HUDEP-2 (cell line): ENCODE results near the gene GPR152.
"Not testable (repeated sequence)": the region's sequence is repeated elsewhere in the genome, so short reads cannot be mapped to it uniquely, and the experiment has no call there.

Experiments used
- DNase-seq, 76 experiments: peaks; one replicate each; lab custom pipeline; 2025; ENCODE audit not compliant: unreplicated experiment in 76 of 76; lab: John Stamatoyannopoulos, UW

Gene GPR152

GRCh38 chr11:67489885-67490726, 37.6 kb upstream of the GPR152 start:
- no peak for DNase-seq

DNA sequence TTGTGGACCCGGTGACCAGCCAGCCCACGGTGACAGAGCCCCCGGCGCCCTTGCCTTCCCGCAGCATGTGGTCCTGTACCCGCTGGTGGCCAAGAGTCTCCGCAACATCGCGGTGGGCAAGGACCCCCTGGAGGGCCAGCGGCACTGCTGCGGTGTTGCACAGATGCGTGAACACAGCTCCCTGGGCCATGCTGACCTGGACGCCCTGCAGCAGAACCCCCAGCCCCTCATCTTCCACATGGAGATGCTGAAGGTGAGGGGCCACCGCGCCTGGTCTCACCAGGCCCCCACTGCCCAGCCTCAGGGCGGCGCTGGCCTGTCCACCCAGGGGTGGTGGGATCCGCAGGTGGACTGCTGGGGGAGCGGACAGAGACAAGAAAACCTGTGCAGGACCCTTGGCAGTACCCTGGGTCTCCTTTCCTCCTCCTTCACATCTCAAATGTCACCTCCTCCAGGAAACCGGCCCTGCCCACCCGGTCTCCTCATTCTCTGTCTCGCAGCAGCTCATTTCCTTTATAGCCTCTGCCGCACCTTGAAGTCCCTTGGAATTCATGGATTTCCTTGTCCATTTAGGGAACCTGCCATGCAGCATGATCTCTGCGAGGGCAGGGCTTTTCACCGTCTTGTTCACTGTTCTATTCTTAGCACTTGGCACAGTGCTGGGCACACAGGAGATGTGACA, 36.8 kb upstream of the GPR152 start:
- no peak for DNase-seq

DNA sequence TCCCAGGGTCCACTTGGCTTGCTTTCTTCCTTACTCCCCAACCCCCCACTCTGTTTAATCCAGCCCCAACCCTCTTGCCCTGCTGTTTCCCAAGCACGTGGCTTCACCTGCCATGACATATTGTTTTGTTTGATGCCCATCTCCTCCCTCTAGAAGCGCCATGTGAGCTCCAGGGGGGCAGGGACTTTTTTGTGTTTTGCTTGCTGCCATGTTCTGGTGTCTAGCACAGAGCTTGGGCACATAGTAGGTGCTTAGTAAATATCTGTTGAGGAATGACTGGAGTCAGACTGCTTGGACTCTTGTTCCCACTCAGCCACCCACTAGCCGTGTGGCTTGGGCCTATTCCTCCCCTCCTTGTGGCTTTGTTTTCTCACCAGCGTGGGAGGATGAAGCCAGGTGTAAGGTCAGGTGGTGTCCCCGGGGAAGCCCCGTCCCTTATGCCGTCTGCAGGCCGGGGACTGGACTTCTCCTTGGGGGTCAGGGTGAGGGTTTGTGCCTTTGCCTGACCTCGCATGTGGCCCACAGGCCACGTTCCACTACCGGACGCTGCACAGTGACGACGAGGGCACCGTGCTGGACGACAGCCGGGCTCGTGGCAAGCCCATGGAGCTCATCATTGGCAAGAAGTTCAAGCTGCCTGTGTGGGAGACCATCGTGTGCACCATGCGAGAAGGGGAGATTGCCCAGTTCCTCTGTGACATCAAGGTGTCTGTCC, 34.1 kb upstream of the GPR152 start:
- no peak for DNase-seq

GRCh38 chr11:67485873-67486361, 33.4 kb upstream of the GPR152 start:
- DNase-seq, result peak in 1 of 76 experiments; percentile 5

DNA sequence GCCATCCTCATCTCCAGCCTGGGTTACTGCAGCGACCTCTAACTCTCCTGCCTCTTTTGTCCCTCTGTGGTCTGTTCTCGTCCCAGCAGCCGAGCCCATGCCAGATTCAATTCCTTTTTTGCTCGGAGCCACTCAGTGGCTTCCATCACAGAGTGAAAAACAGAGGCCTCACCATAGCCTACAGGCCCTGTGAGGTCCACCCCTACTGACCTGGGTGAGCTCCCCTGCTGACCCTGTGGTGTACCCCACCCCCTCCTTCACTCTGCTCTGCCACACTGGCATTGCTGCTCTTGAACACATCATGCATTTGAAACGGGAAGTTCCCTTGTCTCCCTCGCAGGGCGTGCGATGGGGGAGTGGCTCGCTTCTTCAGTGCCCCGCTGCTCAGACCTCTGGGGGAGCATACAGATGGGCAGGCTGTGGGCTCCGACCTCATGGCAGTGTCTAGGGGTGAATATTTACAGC, 32.4 kb upstream of the GPR152 start:
- peak in 36 of 76 experiments; percentile 5 to 48 (median 24) for DNase-seq

DNA sequence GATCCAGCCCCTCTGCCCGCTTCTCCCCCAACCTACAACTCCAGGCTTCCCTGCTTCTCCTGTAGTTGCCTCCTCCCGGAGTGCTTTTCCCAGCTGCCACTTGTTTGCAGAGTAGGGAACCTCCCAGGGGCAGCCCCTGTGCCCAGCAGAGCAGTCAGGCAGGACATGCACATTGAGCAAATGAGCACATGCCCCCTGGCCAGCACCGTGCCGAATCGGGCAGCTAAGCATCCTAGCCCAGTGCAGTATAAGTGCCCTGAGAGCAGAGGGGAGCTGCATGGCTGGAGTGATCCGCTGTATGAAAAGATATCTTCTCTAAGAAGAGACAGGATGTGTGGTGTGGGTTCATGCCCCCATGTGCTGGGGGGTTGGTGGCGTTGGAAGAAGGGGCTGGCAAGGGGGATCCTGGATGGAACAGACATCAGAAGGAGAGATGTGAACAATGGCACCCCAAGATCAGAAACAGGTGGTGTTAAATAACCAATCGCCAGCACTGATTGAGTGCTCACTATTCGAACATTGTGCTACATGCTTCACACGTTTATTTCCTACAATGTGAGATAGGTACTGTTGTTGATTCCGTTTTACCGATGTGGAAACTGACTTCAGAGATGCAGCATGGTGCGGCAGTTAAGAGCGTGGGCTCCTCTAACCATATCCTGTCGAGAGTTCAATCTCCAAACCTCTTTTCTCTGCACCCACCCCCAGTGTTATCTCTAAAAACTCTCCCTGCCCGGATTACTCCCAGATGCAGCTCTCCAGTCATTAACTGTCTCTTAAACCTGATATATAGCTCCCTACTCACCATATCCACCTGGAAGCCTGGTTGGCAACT, 31.5 kb upstream of the GPR152 start:
- DNase-seq, result peak in 2 of 76 experiments; percentile 9 to 13

DNA sequence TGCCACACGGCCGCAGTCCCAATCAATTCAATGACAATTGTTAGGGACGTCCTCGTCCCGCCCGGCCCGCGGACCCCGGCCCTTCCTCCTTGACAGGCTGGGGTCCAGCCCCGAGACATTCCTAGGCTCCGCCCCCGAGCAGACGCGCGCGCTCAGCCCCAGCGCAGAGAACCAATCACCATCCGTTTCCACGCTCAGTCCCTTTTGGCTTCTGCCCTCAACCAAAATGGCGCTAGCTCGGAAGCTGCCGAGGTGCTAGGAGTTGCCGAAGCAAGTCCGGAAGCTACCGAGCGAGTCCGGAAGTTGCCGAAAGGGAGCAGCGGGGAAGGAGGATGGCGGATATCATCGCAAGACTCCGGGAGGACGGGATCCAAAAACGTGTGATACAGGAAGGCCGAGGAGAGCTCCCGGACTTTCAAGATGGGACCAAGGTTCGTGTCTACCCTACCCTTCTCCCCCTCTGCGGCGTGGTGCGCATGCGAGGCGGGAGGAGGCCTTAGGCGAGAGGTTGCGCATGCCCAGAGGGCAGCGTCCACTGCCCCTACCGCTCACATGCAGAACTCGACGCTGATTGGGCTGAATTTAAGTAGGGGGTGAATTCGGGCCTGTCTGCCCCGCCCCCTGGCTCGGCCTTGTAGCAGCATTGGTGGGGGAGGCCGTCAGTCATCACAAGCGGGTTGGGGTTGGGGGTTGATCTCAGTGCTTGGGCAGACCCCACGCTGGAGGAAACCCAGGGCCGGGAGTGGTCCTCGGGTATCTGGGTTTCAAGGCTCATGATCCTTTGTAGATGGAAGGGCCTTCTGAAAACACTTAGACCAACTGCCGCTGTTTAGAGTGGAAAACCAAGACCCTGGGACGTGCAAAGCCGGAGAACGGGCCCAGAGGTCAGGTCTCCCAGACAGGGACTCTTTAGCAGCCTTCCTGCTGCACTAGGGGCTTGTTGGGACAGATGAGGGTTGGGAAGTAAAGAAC, 30.6 kb upstream of the GPR152 start, which contains the start of gene AIP:
Gene AIP, plus strand, starts transcription at position 200 of the 972 bp plus-strand sequence. Its CDS starts 133 bp downstream, at position 333.
- DNase-seq, result peak; percentile 37 to 98 (median 95)

DNA sequence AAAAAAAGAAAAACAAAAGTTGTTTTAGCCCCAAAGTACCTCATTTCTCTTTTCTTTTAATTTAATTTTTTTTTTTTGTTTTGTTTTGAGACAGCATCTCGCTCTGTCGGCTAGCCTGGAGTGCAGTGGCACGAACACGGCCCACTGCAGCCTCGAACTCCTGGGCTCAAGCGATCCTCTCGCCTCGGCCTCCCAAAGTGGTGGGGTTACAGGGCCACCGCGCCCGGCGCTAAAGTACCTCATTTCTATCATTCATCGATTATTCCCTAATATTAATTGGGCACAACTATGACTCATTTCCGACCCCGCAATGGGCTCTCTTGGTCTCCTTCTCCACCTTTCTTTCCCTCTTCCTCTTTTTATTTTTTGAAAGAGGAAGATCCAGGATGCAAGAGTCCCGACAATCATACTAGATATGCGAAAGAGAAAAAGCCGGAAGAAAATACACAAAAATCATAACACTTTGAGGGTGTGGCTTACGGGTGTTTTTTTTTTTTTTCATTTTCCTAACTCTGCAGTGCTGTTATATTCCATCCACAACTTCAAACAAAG, 29.8 kb upstream of the GPR152 start:
- no peak for DNase-seq

- not testable (repeated sequence) for DNase-seq
Measured at GRCh38 chr11:67477344-67478050, 25.0 kb upstream of the GPR152 start.

DNA sequence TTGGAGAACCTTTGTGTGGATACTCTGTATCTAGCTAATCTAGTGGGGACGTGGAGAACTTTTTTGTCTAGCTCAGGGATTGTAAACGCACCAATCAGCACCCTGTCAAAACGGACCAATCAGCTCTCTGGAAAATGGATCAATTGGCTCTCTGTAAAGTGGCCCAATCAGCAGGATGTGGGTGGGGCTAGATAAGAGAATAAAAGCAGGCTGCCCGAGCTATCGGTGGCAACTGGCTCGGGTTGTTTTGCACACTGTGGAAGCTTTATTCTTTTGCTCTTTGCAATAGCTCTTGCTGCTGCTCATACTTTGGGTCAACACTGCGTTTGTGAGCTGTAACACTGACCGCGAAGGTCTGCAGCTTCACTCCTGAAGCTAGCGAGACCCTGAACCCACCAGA, 24.2 kb upstream of the GPR152 start:
- not testable (repeated sequence) for DNase-seq

- no peak for DNase-seq
Measured at GRCh38 chr11:67472882-67473281, 20.4 kb upstream of the GPR152 start.

- DNase-seq, result no peak
Measured at GRCh38 chr11:67470337-67471002, 17.9 kb upstream of the GPR152 start.

DNA sequence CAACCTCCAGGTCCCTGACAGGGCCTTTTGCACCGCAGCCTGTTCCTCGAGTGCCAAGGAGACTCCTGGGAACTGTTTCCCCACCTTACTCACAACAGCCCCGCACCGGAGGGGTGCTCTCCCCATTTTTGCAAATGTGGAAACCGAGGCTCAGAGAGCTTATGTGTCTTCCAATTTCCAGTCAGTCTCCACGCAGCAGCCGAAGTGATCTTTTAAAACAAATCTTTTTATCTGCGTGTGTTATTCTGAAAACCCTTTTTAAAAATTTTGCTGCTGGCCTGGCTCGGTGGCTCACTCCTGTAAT, 16.9 kb upstream of the GPR152 start:
- DNase-seq, result peak in 1 of 76 experiments; percentile 71

GRCh38 chr11:67468759-67469507, 16.4 kb upstream of the GPR152 start, which contains the start of gene TMEM134:
Gene TMEM134, minus strand, starts transcription at chr11:67469251. Its CDS starts 59 bp downstream, at chr11:67469192.
- peak in 73 of 76 experiments; percentile 35 to 93 (median 83) for DNase-seq

GRCh38 chr11:67468456-67468758, 15.9 kb upstream of the GPR152 start:
- no peak for DNase-seq

- no peak for DNase-seq
Measured at GRCh38 chr11:67468056-67468455, 15.5 kb upstream of the GPR152 start.
